GM18868 (cell line): Measurements from ENCODE around the gene CHCHD3.
"Not testable (repeated sequence)": the region's sequence is repeated elsewhere in the genome, so short reads cannot be mapped to it uniquely, and the experiment has no call there.

Source experiments
- ATAC-seq: cut with Tn5 transposase; IDR thresholded peaks from one replicate; pipeline ENCODE4 v1.9.1; 2021; ENCODE audit warnings: mild to moderate bottlenecking, moderate library complexity; ENCODE audit not compliant: unreplicated experiment

The CHCHD3 gene

DNA sequence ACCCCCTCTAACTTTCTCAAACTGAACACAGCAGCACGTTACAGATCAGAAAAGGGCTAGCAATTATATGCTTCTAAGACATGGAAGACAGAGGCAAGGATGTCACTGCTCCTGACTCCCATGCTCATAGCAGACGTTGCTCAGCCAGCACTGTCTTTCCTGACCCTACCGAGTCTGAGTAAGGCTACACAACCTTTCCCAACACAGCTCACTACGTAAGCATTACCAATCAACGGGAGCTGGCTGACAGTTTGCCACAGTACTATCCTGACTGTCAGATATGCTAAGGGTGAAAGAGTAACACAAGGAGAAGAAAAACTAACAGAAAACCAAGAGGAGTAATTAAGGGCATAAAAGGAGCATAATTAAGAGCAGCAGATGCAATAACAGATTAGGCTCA lies 171.2 kb downstream of the CHCHD3 start:
- ATAC-seq: no peak

DNA sequence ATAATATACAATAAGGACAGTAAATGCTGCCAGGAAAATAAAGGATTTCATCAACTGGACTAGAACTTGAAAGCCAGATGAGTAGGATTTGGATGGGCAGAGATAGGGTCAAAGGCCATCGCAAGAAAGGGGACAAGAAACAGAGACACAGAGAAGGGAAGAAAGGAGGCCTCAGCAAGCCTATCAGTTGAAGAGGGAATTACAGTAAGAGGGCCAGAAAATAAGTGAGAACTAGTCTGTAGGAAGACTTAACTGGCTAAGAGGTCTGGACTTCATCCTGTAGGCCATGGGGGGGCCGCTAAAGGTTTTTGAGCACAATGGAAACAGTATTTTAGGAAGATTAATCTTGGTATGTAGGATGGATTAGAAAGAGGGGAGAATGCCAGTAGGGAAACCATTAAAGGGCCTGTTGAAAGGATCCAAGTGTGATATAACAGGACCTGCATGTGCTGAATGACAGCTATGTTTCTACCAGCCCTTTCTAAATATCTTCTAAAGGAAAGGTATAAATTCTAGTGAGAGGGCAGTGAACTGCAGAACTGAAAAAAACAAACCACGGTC lies 174.4 kb downstream of the CHCHD3 start:
- ATAC-seq: no peak

DNA sequence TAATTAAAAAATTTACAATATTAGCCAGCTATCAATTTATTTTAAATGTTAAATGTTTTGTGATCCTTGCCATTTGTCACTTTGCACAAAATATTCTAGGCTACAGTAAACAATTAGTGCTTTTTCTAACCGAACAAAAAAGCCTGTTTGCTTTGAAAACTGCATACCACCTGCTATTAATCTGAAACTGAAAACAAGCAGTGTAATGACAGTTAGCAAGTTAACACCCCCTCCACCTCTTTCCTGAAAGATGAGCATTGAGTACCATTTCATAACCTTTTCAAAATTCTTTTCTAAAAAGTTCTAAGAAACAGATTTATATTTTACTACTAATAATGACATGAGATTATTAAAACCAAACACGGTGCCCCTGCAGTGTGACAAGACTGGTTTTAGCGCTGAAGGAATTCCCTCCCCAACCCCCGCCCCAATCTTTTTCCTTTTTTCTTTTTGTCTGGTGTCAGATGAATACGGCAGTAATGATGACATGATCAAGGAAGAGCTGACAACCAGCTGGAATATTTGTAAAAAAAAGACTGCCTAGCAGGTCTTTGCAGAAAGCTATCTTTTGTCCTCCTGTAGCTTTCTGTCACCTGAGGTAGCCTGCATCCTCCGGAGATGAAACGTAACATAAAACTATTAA lies 175.6 kb downstream of the CHCHD3 start:
- ATAC-seq: no peak

DNA sequence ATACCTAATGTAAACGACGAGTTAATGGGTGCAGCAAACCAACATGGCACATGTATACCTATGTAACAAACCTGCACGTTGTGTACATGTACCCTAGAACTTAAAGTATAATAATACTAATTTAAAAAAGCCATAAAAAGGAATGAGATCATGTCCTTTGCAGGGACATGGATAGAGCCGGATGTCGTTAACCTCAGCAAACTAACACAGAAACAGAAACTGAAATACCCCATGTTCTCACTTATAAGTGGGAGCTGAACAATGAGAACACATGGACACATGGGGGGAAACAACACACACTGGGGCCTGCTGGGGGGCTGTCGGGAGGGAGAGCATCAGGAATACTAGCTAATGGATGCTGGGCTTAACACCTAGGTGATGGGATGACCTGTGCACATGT lies 176.8 kb downstream of the CHCHD3 start:
- not testable (repeated sequence) for ATAC-seq

DNA sequence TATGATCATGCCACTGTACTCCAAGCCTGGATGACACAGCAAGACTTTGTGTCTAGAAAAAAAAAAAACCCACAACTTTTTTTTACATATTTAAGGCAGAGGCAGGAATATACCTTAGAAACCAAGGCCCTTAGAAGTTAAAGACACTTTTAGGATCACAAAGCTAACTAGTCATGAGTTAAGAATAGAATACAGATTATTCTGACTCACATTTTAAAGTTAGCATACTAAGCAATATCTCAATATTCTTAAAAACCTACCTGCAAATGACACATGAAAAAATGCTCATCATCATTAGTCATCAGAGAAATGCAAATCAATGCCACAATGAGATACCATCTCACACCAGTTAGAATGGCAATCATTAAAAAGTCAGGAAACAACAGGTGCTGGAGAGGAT lies 177.7 kb downstream of the CHCHD3 start:
- no peak for ATAC-seq

DNA sequence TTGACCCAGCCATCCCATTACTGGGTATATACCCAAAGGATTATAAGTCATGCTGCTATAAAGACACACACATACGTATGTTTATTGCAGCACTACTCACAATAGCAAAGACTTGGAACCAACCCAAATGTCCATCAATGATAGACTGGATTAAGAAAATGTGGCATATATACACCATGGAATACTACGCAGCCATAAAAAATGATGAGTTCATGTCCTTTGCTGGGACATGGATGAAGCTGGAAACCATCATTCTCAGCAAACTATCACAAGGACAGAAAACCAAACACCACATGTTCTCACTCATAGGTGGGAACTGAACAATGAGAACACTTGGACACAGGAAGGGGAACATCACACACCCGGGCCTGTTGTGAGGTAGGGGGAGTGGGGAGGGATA lies 179.6 kb downstream of the CHCHD3 start:
- not testable (repeated sequence) for ATAC-seq

DNA sequence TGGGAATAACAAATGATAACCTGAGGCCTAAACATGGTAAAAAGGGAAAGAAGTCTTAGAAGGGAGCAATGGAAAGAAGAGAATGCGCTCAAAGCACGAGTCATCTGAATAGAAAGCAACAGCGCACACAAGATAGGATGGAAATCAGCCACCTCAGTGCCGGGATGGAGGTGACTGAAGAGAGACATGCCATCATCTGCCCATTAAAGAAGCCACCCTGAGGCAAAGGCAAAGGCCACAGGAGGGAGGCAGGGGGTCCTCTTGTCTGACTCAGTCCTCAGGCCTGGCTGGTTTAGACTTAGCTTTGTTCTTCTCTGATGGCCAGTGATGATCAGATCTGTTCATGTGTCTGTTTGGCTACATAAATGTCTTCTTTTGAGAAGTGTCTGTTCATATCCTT lies 180.6 kb downstream of the CHCHD3 start:
- no peak for ATAC-seq

DNA sequence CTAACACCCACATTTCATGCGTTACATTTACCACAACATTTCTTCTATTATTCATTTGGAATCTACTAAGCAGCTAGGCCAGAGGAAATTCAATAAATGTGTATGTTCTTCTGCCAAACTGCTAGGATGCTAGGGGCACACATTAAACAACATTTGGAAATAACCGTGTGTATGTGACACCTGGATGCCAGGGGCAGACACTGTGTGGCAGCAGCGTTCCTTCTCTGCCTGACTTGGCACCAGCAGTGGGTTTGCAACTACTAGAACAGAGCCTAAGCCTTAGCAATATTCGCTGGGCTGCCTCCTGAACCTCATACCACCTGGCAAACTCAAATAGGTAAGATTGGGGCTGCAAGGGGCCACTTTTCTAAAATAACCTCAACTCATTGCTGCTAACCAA lies 182.1 kb downstream of the CHCHD3 start:
- ATAC-seq: no peak

DNA sequence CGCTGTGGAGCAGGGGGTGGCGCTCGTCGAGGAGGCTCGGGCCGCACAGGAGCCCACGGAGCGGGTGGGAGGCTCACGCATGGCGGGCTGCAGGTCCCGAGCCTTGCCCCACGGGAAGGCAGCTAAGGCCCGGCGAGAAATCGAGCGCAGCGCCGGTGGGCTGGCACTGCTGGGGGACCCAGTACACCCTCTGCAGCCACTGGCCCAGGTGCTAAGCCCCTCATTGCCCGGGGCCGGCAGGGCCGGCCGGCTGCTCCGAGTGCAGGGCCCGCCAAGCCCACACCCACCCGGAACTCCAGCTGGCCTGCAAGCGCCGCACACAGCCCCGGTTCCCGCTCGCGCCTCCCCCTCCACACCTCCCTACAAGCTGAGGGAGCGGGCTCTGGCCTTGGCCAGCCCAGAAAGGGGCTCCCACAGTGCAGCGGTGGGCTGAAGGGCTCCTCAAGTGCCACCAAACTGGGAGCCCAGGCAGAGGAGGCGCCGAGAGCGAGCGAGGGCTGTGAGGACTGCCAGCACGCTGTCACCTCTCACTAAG lies 183.2 kb downstream of the CHCHD3 start:
- ATAC-seq: not testable (repeated sequence)

DNA sequence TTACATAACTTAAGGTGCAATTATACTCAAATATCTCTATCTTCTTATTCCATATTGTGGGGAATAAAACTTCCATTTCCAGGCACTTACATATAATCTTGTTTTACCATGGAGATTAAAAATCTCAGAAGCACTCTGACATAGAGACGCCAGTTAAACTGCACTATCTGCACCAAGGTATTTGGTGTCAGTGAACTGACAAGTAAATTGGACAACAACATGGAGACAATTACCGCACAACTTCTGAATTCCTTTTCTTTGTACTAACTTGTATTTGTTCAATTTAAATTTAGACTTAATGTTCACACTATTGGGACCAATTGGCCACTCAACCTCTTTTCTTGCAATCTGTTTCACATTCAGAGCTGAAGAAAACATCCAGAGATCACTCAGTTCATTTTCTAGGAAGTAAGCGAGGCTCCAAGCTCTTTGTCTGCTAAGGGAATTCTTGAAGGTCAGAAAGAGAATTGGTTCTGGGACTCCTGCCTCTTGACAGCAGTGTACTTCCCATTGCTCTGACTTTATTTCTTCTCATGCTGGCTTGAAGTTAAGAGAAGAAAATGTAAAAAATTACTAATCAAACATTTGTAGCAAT lies 184.7 kb downstream of the CHCHD3 start:
- no peak for ATAC-seq

DNA sequence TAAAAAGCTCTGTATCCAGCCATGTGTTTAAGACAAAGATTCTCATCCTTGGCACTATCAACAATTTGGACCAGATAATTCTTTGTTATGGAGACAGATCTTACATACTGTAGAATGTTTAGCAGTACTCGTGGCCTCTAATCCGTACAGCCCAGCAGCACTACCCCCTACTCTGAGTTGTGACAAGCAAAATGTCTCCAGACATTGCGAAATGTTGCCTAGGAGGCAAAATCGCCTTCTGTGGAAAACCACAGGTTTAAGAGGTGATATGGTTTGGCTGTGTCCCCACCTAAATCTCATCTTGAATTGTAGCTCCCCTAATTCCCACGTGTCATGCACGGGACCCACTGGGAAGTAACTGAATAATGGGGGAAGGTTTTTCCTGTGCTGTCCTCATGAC lies 186.7 kb downstream of the CHCHD3 start:
- no peak for ATAC-seq

DNA sequence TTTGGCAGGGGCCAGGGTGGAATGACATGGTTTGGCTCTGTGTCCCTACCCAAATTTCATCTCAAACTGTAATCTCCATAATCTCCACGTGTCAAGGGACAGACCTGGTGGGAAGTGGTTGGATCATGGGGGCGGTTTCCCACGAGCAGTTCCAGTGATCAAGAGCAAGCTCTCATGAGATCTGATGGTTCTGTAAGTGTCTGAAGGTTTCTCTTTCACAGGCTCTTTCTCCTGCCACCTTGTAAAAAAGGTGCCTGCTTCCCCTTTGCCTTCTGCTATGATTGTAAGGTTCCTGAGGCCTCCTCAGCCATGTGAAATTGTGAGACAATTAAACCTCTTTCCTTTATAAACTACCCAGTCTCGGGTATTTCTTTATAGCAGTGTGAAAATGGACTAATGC lies 188.3 kb downstream of the CHCHD3 start:
- peak; percentile 77 for ATAC-seq

DNA sequence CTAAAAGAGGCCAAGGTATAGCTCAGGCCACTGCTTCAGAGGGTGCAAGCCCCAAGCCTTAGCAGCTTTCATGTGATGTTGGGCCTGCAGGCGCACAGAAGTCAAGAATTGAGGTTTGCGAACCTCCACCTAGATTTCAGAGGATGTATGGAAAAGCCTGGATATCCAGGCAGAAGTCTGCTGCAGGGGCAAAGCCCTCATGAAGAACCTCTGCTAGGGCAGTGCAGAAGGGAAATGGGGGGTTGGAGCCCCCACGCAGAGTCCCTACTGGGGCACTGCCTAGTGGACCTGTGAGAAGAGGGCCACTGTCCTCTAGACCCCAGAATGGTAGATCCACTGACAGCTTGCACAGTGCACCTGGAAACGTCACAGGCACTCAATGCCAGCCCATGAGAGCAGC lies 189.1 kb downstream of the CHCHD3 start:
- not testable (repeated sequence) for ATAC-seq

DNA sequence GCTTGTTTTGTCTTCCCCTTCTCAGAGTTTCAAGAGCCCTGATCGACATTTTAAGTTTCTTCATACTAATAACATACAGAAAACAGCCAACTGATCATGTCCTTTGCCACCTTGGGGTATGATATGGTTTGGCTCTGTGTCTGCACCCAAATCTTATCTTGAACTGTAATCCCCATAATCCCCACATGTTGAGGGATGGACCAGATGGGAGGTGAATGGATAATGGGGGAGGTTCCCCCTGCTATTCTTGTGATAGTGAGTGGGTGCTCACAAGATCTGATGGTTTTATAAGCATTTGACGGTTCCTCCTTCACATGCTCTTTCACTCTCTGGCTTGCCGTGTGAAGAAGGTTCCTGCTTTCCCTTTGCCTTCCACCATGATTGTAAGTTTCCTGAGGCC lies 190.3 kb downstream of the CHCHD3 start:
- no peak for ATAC-seq

DNA sequence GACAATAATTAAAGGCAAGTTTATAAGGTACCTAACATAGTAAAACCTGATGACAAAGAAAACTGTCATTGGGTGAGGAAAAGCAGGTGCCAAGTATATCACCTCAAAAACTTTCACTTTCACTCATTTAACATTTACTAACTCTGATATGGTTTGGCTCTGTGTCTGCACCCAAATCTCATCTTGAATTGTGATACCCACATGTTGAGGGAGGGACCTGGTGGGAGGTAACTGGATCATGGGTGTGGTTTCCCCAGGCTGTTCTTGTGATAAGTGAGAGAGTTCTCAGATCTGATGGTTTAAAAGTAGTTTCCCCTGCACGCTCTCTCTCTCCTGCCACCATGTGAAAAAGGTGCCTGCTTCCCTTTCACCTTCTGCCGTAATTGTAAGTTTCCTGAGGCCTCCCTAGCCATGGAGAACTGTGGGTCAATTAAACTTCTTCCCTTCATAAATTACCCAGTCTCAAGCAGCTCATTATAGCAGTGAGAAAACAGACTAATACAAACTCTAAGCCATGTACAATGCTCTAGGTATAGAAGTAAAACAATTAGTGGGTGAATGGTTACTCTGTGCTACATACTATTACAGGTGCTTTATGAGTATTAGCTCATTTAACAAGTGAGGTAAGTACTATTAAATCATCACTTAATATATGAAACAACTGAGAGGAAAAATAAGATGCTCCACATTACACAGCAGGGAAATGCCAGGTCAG lies 199.0 kb downstream of the CHCHD3 start:
- ATAC-seq: peak; percentile 89

DNA sequence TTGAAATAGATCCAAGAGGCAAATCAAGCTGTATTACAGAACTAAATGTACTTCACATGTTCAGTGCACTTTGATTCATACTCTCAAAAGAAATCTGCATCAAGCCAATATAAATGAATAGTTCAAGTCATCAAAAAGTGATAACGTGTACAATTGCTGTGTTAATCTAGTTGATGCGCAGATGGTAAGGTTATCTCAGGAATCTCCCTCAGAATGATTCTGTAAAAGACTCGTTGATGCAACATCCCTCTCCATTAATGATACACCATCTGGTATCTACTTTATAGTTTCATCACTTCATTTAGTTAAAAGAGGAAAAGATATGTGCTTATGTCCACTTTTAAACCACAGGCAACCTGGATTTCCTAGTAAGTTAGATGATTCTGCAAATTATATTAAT lies 200.6 kb downstream of the CHCHD3 start:
- ATAC-seq: no peak

DNA sequence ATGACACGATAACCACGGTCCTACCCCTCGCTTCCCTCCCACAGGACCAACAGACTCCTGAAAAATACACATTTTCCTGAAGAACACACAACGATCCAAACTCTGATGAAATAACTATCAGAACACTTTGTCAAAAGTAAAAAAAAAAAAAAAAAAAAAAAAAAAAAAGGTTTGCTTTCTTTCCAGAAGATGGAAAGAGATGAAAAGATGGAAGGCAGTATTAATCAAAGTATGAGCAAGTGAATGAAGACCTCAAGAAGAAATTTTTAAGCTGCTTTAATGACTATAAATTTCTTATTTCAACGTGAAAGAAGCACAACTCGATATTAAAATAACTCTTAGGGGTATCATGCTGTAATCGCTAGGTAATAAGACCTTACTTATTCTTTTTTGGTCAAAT lies 202.3 kb downstream of the CHCHD3 start:
- no peak for ATAC-seq

DNA sequence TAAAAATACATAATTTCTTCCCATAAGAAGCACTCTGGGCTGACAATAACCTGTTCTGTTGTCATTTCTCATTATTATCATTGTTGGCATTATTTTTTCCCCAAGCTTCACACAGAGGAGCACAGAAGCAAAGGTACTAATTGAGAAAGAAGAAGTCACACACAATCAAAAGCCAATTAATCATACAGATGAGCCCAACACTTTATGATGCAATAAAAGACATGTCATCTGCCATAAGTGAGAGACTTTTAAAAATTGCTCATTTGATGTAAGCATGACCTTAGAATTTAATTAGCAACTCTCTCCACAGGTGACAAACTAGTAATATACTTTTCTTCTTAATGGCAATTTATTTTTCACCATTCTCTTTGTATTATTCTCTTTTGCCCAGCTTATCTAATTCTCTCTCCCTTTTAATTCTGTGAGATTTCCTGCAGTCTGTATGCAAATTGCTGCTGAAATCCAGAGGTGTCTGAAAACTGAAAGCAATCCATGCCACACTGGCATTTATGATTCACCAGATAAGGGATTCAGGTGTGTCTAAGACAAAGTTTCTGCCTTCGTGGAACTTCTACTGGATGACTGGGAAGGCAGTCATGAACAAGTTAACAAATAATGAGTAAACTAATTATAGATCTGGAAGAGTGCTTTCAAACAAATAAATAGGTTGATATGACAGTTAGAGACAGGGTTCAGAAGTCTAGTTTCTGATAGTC lies 203.5 kb downstream of the CHCHD3 start:
- no peak for ATAC-seq

DNA sequence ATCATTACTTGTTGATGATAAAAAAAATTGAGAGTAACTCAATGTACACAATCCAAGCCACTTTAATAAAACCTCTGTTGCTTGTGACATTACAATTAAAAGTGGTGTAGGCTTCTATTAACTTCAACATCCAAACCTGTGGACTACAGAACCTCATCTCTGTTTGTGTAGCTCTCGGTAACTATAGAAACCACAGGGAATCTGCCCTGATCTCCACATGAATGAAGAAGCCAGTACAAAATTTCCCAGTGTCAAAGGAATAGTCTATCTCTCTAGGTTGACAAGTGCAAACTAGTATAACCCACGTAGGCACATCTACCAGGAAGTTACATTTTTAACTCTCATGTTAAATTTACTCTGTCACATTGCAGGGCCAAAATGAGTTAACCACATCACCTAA lies 204.3 kb downstream of the CHCHD3 start:
- ATAC-seq: no peak

DNA sequence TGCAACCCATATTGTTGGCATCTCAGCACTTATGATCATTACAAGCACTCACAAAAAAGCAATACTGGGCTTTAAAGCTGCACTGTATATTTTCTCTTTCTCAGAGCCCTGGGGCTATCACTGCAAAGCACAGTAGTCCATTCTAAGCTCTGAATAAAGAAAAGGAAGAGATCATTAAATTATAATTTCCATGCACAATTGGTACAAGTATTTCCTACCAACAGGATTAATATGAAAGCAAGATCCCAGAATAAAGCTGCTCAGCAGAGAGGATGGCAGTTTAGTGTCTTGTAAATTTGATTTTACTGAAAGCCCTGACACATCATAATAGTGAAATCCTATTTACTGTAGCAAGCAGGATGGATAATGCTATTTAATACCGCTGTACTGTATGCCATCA lies 205.3 kb downstream of the CHCHD3 start:
- ATAC-seq: no peak

DNA sequence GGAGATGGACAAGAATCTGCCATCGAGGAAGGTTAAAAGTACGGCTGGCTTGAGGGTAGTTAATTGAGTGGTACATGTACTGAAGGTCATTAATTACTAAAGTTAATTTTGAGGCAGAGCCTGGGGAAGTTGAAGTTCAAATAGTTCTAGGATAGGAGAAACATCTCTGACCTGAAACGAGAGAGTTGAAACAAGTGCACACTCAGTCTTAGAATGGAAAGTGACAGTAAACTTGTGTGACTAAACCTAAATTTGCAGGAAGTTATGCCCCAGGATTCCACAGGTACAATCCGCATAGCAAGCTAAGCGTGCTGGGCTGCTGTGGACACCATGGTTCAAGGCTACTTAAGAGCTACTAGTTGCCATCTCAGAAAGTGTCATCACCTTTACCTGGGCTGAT lies 209.9 kb downstream of the CHCHD3 start:
- ATAC-seq: peak; percentile 58
